ENCODE measurements around the gene HCFC1.

Gene HCFC1

DNA sequence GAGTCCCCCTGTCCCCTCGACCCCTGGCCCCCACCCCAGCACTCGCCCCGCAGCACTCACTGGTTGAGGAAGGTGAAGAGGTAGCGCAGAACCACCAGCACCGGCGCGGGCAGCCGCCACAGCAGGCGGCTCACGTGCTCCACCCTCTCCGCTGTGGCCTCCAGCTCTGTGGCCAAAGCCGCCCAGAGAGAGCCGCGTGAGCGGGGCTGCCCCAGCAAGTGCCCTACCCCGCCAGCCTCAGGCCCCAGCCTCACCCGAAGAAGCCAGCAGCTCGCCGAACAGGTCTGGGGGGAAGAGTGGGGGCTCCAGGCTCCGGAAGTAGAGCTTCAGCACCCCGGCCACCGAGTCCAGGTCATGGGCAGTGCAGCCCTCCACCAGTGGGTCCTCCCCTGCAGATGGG lies 61.2 kb downstream of the HCFC1 start:
- no peak for DNase-seq (ENCODE audit: low read depth)
- TF ChIP-seq, protein P1, sequence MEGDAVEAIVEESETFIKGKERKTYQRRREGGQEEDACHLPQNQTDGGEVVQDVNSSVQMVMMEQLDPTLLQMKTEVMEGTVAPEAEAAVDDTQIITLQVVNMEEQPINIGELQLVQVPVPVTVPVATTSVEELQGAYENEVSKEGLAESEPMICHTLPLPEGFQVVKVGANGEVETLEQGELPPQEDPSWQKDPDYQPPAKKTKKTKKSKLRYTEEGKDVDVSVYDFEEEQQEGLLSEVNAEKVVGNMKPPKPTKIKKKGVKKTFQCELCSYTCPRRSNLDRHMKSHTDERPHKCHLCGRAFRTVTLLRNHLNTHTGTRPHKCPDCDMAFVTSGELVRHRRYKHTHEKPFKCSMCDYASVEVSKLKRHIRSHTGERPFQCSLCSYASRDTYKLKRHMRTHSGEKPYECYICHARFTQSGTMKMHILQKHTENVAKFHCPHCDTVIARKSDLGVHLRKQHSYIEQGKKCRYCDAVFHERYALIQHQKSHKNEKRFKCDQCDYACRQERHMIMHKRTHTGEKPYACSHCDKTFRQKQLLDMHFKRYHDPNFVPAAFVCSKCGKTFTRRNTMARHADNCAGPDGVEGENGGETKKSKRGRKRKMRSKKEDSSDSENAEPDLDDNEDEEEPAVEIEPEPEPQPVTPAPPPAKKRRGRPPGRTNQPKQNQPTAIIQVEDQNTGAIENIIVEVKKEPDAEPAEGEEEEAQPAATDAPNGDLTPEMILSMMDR (conservative IDR thresholded peaks at IDR 0.05; ENCODE audit: low read length), result no peak
- H3K4me3 ChIP-seq (ENCODE audit: low read length), result no peak overlapping the region

DNA sequence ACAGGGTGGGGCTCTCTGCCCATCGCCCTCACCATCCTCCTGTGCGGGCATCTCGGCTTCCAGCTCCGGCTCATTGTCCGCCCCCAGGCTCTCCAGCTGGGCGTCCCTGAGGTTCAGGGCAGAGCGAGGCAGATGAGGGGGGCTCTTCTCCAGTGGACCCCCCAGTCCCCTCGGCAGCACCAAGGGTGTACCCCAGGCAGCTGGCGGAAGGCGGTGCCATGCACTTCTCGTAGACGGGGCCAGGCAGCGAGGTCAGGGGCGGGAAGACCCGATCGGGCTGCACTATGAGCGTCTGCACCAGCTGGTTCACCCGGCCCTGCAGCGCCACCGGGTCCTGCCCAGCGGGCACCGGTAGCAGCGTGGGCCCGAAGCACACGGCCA lies 61.6 kb downstream of the HCFC1 start:
- TF ChIP-seq, protein P1 (conservative IDR thresholded peaks at IDR 0.05; ENCODE audit: low read length), result no peak
- no peak for DNase-seq (ENCODE audit: low read depth)

GRCh38 chrX:153909024-153909979 lies 62.3 kb downstream of the HCFC1 start:
- TF ChIP-seq, protein P1 (conservative IDR thresholded peaks at IDR 0.05; ENCODE audit: low read length), result no peak
- no peak for DNase-seq (ENCODE audit: low read depth)
- H3K4me3 ChIP-seq (ENCODE audit: low read length), result no peak overlapping the region

More for the DNA sequence above, 61.6 kb downstream of the HCFC1 start:
- no peak overlapping the region for H3K4me3 ChIP-seq (ENCODE audit: low read length)

DNA sequence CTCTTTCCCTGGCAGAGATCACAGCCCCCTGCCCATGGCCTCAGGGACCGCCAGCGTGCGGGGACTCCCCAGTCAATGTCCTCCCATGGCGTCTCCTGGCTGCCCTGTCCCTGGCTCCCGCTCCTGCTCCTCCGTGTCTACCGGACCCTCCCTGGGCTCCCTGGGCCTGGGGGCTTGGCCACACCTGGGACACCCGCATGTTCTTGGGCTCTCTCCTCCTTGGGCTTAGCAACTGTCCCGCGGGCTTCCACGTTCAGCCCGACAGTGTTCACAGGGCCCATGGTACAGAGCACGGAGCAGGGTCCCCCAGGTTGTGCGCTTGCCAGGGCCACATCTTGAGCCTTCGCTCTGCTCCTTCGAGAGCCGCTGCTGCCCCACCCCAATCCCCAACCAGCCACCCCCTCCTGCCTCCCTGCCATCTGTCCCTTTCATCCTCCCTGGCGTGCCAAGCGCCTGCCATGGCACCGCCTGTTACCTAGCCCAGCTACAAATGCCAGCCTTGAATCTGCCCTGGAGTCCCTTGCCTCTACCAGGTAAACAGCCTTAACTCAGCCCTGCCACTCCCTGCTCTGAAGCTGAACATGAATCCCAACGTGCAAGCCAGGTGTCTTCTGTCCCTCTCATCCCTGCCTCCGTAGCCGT lies 63.3 kb downstream of the HCFC1 start:
- no peak overlapping the region for H3K4me3 ChIP-seq (ENCODE audit: low read length)
- DNase-seq (ENCODE audit: low read depth), result no peak
- TF ChIP-seq, protein P1 (conservative IDR thresholded peaks at IDR 0.05; ENCODE audit: low read length), result no peak

DNA sequence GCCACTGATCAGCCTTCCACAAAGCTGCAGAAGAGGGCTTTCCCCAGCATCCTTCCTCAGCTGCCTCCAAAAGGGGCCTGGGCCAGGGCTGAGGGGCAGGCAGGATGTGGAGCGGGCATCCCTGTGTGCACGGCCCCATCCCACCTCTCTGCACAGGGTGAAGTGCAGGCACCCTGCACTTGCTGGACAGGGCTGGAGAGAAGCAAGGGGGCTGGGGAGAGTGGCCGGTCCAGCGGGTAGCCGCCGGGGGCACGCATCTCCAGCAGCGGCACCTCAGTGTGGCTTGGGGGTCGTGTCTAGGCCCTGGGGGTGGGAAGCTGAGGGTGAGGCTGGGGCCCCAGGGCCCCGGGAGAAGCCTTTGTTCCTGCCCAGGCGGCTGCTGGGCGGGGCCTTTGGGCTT lies 64.2 kb downstream of the HCFC1 start:
- TF ChIP-seq, protein P1 (conservative IDR thresholded peaks at IDR 0.05; ENCODE audit: low read length), result no peak
- DNase-seq (ENCODE audit: low read depth), result no peak
- no peak overlapping the region for H3K4me3 ChIP-seq (ENCODE audit: low read length)

GRCh38 chrX:153906126-153906917 lies 65.3 kb downstream of the HCFC1 start:
- DNase-seq (ENCODE audit: low read depth), result no peak
- TF ChIP-seq, protein P1 (conservative IDR thresholded peaks at IDR 0.05; ENCODE audit: low read length), result no peak
- no peak overlapping the region for H3K4me3 ChIP-seq (ENCODE audit: low read length)
